HL-60 (cell line): ENCODE results near the gene RAP1GAP.

Source experiments
- CTCF ChIP-seq: IDR thresholded peaks from one replicate; pipeline ENCODE4 v1.5.1; 2011; ENCODE audit warnings: low read length, control low read depth, inconsistent platforms; ENCODE audit not compliant: insufficient read depth
- GABPA ChIP-seq: IDR thresholded peaks from 2 replicates; pipeline ENCODE4 v1.6.1; 2012; ENCODE audit warnings: low read depth
- POLR2AphosphoS5 ChIP-seq: IDR thresholded peaks from 2 replicates; pipeline ENCODE4 v1.6.1; 2012; ENCODE audit warnings: low read depth
- SPI1 ChIP-seq: IDR thresholded peaks from 2 replicates; pipeline ENCODE4 v1.6.1; 2012; ENCODE audit warnings: low read depth, mild to moderate bottlenecking, borderline replicate concordance
- TF ChIP-seq, protein P1 (sequence below): IDR thresholded peaks from 2 replicates; pipeline ENCODE4 v1.6.1; 2012; ENCODE audit warnings: low read depth; ENCODE audit not compliant: insufficient replicate concordance

DNA sequence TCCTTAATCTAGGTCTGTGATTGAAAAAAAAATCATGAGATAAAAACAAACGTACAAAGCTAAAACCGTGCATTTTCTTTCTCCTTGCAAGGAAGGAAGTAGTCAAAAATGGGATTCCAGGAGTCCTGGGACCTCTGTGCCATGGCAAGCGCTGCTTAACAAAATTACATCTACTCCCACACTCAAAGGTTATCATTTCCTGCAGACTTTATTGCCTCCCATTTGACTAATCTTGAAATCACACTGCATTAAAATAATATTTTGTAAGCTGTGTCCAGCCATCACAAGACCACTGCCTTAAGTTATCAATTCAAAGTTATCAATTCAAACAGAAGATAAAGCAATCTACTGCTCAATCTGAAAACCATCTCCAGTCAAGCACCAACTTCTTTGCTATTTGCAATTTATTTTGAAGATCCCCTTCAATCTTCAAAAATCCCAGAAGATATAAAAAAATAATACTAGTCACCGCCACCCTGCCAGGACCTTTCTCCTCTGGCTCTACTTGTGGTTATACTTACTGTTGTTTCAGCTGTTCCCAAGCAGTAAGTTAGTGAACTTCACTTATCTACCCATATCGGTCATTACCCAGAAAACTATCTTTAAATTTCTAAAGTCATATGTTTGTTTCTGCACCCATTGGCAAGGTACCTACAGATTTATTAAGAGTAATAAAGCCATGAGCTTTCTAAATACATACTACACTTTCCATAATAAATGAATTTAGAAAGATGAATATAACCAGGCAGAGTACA, 38.1 kb upstream of the RAP1GAP start:
- no peak for TF ChIP-seq CTCF
- no peak for TF ChIP-seq POLR2AphosphoS5
- TF ChIP-seq, protein P1, sequence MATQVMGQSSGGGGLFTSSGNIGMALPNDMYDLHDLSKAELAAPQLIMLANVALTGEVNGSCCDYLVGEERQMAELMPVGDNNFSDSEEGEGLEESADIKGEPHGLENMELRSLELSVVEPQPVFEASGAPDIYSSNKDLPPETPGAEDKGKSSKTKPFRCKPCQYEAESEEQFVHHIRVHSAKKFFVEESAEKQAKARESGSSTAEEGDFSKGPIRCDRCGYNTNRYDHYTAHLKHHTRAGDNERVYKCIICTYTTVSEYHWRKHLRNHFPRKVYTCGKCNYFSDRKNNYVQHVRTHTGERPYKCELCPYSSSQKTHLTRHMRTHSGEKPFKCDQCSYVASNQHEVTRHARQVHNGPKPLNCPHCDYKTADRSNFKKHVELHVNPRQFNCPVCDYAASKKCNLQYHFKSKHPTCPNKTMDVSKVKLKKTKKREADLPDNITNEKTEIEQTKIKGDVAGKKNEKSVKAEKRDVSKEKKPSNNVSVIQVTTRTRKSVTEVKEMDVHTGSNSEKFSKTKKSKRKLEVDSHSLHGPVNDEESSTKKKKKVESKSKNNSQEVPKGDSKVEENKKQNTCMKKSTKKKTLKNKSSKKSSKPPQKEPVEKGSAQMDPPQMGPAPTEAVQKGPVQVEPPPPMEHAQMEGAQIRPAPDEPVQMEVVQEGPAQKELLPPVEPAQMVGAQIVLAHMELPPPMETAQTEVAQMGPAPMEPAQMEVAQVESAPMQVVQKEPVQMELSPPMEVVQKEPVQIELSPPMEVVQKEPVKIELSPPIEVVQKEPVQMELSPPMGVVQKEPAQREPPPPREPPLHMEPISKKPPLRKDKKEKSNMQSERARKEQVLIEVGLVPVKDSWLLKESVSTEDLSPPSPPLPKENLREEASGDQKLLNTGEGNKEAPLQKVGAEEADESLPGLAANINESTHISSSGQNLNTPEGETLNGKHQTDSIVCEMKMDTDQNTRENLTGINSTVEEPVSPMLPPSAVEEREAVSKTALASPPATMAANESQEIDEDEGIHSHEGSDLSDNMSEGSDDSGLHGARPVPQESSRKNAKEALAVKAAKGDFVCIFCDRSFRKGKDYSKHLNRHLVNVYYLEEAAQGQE, result no peak
- TF ChIP-seq GABPA, result no peak
- TF ChIP-seq SPI1, result no peak
